ENCODE measurements around the gene PRSS2. TPM values are rescaled to one million over a fixed set of nuclear protein-coding genes. Genes with fewer than 3 reads are reported as not detected.

The PRSS2 gene
- total and polyA plus RNA-seq, 4 donors, result 0.21 TPM; not detected in 3

GRCh38 chr7:142745091-142745635 lies 25.6 kb upstream of the PRSS2 start:
- DNase-seq (ENCODE audit: low spot score), result no peak
- TF ChIP-seq RAD21 (IDR thresholded peaks at IDR 0.05) (no peak), REST (IDR thresholded peaks at IDR 0.05) (no peak), ZBTB33 (IDR thresholded peaks at IDR 0.05) (no peak), TAF1 (conservative IDR thresholded peaks at IDR 0.05) (no peak), FOXA1 (IDR thresholded peaks at IDR 0.05) (no peak), SP1 (IDR thresholded peaks at IDR 0.05) (no peak), FOXA2 (IDR thresholded peaks at IDR 0.05) (no peak), GABPA (IDR thresholded peaks at IDR 0.05 in 1 of 2, conservative IDR thresholded peaks at IDR 0.05 in 1 of 2) (no peak), HNF4A (conservative IDR thresholded peaks at IDR 0.05) (no peak), JUND (IDR thresholded peaks at IDR 0.05) (no peak), YY1 (IDR thresholded peaks at IDR 0.05) (no peak), RXRA (IDR thresholded peaks at IDR 0.05) (no peak), ATF3 (IDR thresholded peaks at IDR 0.05) (no peak), EGR1 (IDR thresholded peaks at IDR 0.05; ENCODE audit: low read depth in 2 of 2) (no peak), CTCF (IDR thresholded peaks at IDR 0.05; ENCODE audit: low read depth, low read length, missing input control) (no peak), MAX (IDR thresholded peaks at IDR 0.05) (no peak), HNF4G (IDR thresholded peaks at IDR 0.05) (no peak), NR2F2 (IDR thresholded peaks at IDR 0.05) (no peak)
- Histone ChIP-seq H3K4me3 (ENCODE audit: low read depth in 1 of 3, low read length in 3 of 3) (no peak overlapping the region), H3K27ac (ENCODE audit: low read depth in 1 of 2, low read length in 2 of 2) (no peak overlapping the region), H3K4me1 (ENCODE audit: control insufficient read depth in 4 of 4, insufficient read depth in 4 of 4, low read length in 3 of 4) (no peaks in the 10 kb centered on the region), H3K27me3 (ENCODE audit: control insufficient read depth in 4 of 4, insufficient read depth in 4 of 4, low read length in 3 of 4) (peaks cover 0 to 5% (median under 1%) of the 10 kb centered on the region in 4 donors), H3K36me3 (ENCODE audit: control insufficient read depth in 4 of 4, insufficient read depth in 3 of 4, low read depth in 1 of 4, low read length in 3 of 4) (no peaks in the 10 kb centered on the region), H3K9ac (ENCODE audit: low read depth in 1 of 2, low read length in 2 of 2) (no peak overlapping the region), H3K9me3 (ENCODE audit: control insufficient read depth in 4 of 4, low read length in 3 of 4) (no peaks in the 10 kb centered on the region)
- 59% methylated on average over 1 of the region's 1 CpG for WGBS
